ENCODE data around the gene CD38. TPM values are rescaled to one million over a fixed set of nuclear protein-coding genes. Genes with fewer than 3 reads are reported as not detected.

Gene CD38
- total RNA-seq, 1 donor from 2014 or later: not detected

GRCh38 chr4:15783676-15784075, 5.5 kb downstream of the CD38 start:
- Histone ChIP-seq H3K4me3 (ENCODE audit: low read depth, low read length) (no peak overlapping the region), H3K27me3 (ENCODE audit: control insufficient read depth, insufficient read depth, low read length) (peaks cover 6% of the 10 kb centered on the region), H3K36me3 (ENCODE audit: control insufficient read depth, insufficient read depth, low read length) (no peaks in the 10 kb centered on the region)
- TF ChIP-seq CTCF (IDR thresholded peaks at IDR 0.05; ENCODE audit: insufficient read depth, low read length, severe bottlenecking): no peak
- FAIRE-seq (no peak), DNase-seq (ENCODE audit: low read depth) (no peak)

DNA sequence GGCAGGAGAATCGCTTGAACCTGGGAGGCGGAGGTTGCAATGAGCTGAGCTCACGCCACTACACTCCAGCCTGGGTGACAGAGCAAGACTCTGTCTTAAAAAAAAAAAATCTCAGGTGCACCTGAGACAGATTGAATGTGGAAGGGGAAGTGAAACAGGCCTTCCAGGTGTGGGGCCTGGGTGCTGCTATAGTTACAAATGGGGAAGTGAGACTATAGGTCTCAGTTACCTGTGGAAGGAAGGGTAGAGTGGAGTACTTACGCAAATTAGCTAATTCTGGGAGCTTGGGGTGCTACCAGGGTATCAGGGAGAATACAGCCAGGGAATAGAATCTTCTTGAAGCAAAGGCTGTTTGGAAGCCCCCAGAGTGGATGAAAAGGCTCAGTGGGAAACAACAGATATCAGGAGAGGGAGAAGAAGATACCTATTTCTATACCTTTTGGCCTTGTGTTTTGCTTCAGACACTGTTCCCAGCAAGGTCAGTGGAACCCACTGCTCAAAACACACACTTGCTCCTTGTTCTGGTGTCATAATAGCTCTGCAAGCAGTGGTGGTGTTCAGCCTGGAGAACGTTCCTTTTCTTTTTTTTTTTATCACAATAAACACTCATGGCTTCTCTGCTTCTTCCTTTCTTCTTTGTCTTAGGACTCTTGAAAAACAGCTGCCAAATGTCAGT, 7.0 kb downstream of the CD38 start:
- Histone ChIP-seq H3K36me3 (ENCODE audit: control insufficient read depth, insufficient read depth, low read length) (no peaks in the 10 kb centered on the region), H3K4me3 (ENCODE audit: low read depth, low read length) (no peak overlapping the region), H3K27me3 (ENCODE audit: control insufficient read depth, insufficient read depth, low read length) (peaks cover 4% of the 10 kb centered on the region)
- TF ChIP-seq CTCF (IDR thresholded peaks at IDR 0.05; ENCODE audit: insufficient read depth, low read length, severe bottlenecking): no peak
- FAIRE-seq (no peak), DNase-seq (ENCODE audit: low read depth) (no peak)

- no peak overlapping the region for H3K4me3 ChIP-seq (ENCODE audit: low read depth, low read length)
- no peak for TF ChIP-seq CTCF (IDR thresholded peaks at IDR 0.05; ENCODE audit: insufficient read depth, low read length, severe bottlenecking)
- H3K36me3 ChIP-seq (ENCODE audit: control insufficient read depth, insufficient read depth, low read length): no peaks in the 10 kb centered on the region
- FAIRE-seq: no peak
- peaks cover 4% of the 10 kb centered on the region for H3K27me3 ChIP-seq (ENCODE audit: control insufficient read depth, insufficient read depth, low read length)
- no peak for DNase-seq (ENCODE audit: low read depth)
These were observed 8.6 kb downstream of the CD38 start for GRCh38 chr4:15786743-15787142.

GRCh38 chr4:15792974-15793373, 14.8 kb downstream of the CD38 start:
- DNase-seq (ENCODE audit: low read depth): no peak
- FAIRE-seq: no peak
- no peaks in the 10 kb centered on the region for H3K36me3 ChIP-seq (ENCODE audit: control insufficient read depth, insufficient read depth, low read length)
- no peak for TF ChIP-seq CTCF (IDR thresholded peaks at IDR 0.05; ENCODE audit: insufficient read depth, low read length, severe bottlenecking)
- H3K27me3 ChIP-seq (ENCODE audit: control insufficient read depth, insufficient read depth, low read length): peaks cover 2% of the 10 kb centered on the region
- H3K4me3 ChIP-seq (ENCODE audit: low read depth, low read length): no peak overlapping the region

DNA sequence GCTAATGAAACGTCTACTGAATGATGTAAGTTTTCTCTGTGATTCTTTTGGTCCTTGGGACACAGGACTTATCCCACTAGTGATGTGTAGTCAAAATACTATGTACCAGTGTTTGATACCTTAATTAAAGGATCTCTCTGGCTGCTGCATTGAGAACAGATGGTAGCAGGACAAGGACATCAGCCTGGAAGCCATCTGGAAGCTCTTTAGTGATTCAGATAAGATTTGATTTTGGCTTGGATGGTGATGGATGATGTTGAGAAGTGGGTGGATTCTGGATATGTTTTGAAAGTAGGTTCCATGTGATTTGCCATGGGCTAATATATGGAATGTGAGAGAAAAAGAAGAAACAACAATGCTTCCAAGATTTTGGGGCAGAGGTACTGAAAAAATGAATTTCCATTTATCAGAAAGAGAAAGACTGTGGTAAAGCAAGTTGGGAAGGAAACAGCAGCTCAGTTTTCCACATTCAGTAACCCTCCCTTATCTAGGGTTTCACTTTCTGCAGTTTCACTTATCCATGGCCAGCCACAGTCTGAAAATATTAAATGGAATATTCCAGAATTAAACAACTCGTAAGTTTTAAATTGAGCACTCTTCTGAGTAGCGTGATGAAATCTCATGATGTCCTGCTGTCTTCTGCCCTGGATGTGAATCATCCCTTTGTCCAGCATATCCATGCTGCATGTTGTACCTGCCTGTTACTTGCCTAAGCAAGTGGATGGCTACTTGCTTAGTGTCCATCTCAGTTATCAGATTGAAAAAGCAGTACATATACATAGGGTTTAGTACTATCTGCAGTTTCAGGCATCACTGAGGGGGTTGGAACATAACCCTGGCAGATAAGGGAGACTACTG, 15.6 kb downstream of the CD38 start:
- FAIRE-seq: no peak

More for the DNA sequence above, 15.6 kb downstream of the CD38 start:
- peaks cover 2% of the 10 kb centered on the region for H3K27me3 ChIP-seq (ENCODE audit: control insufficient read depth, insufficient read depth, low read length)
- no peak for TF ChIP-seq CTCF (IDR thresholded peaks at IDR 0.05; ENCODE audit: insufficient read depth, low read length, severe bottlenecking)
- DNase-seq (ENCODE audit: low read depth): no peak
- no peaks in the 10 kb centered on the region for H3K36me3 ChIP-seq (ENCODE audit: control insufficient read depth, insufficient read depth, low read length)
- no peak overlapping the region for H3K4me3 ChIP-seq (ENCODE audit: low read depth, low read length)
